UCSD-AML1 (cell line): ENCODE results near the gene RPL22.
"Not testable (repeated sequence)": the region's sequence is repeated elsewhere in the genome, so short reads cannot be mapped to it uniquely, and the experiment has no call there.

Source experiments
- DNase-seq: peaks from one replicate; lab custom pipeline; 2025; ENCODE audit not compliant: unreplicated experiment; lab: John Stamatoyannopoulos, UW

Gene RPL22

GRCh38 chr1:6234502-6235295 is 35.3 kb upstream of the RPL22 start:
- DNase-seq = no peak

DNA sequence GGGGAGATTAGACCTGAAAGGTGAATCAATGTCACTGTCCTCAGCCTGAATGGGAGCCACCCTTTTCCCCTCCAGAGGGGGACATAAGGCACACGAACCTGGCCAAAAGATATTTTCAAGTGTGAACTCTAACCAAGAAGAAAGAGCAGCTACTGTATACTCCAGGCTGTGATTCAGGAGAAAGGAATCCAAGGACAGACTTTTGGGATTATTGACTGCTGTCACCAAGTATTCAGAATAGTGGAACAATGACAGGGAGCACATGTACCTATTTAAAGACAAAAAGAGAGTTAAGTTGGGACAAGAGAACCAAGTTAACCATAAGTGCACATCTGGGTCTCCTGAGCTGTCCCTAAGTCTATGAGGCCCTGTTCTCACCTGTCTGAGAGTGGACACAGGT is 34.0 kb upstream of the RPL22 start:
- DNase-seq = no peak

GRCh38 chr1:6225651-6226050 is 26.3 kb upstream of the RPL22 start:
- DNase-seq = no peak

DNA sequence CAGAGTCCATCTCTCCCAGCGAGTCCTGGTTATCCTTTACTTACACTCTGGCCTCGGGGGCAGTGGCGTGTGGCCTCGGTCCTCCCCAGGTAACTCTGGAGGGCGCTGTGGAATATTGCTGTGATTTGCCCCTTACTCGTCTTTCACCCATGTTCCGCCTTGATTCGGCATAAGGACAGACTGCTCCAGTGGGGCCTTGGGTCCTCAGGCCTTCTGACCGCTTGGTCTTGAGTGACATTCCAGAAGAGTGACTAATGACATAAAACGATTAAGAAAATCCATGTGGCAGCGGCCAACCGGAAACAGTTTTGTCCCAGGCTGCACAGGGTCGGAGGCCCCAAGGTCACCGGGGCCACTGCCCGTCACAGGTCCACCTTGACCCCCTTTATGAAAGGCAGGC is 25.3 kb upstream of the RPL22 start:
- DNase-seq = no peak

DNA sequence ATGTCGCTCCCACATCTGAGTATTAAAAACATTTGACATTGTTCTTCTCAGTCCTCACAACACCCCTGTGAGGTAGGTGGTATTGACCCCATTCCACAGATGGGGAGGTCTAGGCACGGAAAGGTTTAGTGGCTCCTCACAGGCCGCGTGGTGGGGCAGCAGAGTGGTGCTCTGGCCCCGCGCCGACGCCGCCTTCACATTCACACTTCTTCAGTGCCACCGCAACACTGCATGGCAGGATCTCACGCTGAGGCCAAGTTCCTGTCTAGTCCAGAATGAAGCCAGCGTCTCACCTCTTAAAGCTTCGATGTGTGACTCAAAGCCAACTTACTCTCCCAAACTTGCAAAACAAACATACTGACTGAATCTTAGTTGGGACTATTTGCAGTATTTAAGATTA is 24.2 kb upstream of the RPL22 start:
- no peak for DNase-seq

DNA sequence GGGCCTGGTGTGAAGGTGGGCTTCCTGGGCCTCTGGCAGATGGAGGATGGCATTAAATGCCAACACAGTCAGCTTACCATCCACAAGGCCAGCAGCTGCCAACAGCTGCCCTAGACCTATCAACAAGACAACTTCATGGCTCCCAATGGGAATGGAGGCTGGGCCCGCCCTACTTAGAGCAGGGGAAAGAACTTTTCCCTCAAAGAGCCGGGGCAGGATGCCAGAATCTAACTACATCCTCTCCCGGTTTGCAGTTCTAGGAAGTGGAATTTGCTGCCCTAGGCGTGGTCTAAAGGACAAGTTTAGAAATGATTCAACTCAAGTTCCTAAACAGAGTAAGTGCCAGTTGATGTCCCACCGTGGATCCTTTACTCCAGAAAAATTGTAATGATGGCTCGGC is 23.2 kb upstream of the RPL22 start:
- DNase-seq = no peak

- DNase-seq = no peak
Observed at GRCh38 chr1:6221210-6221784, 21.9 kb upstream of the RPL22 start.

- no peak for DNase-seq
Observed at GRCh38 chr1:6220236-6220635, 20.8 kb upstream of the RPL22 start.

DNA sequence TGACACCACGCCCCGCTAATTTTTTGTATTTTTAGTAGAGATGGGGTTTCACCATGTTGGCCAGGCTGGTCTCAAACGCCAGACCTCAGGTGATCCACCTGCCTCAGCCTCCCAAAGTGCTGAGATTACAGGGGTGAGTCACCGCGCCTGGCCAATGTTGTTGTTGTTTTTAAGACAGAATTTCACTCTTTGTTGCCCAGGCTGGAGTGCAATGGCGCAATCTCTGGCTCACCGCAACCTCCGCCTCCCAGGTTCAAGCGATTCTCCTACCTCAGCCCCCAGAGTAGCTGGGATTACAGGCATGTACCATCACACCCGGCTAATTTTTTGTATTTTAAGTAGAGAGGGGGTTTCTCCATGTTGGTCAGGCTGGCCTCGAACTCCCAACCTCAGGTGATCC is 20.2 kb upstream of the RPL22 start:
- not testable (repeated sequence) for DNase-seq

DNA sequence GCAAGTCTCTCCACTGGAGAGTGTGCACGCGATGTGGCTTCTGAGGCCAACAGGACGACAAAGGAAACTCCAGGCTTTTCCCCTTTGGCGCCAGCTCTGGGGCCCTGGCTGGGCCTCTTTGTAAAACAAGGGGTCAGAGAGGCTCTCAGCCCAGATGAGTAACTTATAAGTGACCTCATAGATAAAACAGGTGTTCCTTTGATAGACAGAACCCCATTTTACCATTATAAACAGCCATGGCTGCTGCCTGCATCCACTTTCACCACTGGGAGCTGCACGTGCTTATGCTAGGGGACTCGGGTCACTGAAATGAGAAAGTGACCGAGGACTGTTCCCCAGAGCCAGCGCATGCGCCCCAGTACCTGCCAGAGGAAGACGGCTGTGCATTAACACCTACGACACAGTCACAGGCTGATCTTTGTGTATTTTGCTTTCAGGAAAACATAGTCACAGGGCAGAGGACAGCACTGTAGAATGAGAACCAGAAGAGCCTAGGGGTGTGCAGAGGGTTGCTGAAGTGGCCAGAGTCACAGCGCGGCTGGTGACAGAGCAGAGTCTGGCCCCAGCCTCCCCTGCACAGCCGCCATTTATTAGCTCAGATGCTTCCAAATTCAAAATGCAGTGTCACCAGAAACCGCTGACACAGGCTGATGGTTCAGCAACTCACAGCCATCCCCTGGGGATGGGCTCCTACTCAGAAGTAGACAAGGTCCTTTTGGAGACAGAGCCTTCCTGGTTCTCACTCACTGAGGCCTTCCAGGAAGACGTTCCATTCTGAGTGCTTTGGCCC is 19.2 kb upstream of the RPL22 start:
- DNase-seq = no peak

GRCh38 chr1:6212193-6212959 is 13.0 kb upstream of the RPL22 start:
- no peak for DNase-seq

GRCh38 chr1:6211731-6212130 is 12.3 kb upstream of the RPL22 start:
- DNase-seq = no peak

DNA sequence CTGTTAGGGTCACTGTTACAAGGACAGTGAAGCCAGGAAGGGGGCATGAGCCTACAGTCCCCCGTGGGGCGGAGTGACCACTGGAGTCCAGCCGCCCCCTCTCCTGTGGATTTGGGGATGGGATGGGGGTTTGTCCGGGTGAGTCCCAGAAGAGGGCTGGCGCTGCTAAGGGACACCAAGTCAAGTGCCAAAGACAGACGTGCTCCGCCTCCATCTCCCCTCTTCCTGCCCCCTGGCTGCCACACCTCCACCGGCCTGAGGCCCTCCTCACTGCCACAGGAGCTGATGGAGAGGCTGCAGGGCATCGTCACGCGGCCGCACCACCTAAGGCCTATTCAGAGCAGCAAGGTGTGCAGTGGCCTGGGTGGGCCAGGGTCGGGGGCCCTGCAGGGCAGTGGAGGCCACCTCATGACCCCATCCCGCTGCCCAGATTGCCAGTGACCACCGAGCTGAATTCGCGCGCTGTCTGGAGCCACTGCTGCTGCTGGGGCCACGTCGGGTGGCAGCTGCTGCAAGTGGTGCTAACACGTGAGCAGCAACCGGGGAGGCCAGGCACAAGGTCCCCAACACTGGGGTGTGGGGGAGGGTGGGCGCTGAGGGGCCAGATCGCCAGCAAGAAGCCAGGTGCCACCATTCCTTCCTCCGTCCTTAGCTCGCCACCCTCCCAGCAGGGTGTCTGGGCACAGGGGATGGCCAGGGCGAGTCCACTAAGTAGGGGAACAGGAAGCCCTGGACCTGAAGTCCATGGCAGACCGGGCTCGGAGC is 11.4 kb upstream of the RPL22 start:
- DNase-seq = no peak

DNA sequence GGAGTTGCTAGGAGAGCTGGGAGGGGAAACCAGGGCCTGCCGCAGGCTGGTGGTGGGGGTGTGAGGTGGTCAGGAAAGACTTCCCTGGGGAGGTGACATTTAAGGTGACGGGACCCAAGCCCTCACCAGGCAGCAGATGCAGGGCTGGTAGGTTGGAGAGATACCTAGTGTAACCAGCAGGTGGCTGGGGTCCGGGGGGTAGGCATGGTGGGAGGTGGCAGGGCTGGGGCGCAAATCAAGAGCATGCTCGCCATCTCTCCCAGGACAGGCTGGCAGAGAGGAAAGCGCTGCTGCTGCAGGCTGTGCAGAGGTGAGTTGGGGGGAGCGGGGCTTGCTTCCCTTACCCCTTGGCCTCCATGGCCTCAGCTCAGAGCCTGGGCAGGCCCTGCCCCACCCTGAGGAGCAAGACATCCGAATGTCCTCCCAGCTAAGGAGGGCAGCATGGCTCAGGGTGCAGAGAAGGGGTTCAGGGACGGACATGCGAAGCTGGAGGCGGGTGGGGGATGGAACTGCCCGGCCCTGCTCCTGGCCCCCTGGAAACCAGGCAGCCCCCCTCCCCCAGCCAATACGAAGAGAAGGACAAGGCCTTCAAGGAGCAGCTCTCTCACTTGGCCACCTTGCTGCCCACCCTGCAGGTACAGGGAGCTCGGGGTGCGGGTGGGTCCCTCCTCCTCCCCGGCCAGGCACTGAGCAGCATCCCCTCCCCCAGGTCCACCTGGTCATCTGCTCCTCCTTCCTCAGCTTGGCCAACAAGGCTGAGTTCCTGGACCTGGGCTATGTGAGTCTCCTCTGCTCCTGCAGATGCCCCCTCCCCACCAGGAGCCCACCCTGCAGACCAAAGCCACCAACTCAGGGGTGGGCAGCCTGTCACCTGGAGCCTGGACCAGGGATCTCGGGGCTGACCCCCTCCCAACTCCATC is 10.5 kb upstream of the RPL22 start:
- peak; percentile 50 for DNase-seq

- peak; percentile 70 for DNase-seq
Observed at GRCh38 chr1:6208723-6209660, 9.6 kb upstream of the RPL22 start.

- DNase-seq = no peak
Observed at GRCh38 chr1:6207921-6208320, 8.5 kb upstream of the RPL22 start.

- DNase-seq = no peak
Observed at GRCh38 chr1:6207075-6207885, 7.9 kb upstream of the RPL22 start.

GRCh38 chr1:6206520-6206855 is 7.1 kb upstream of the RPL22 start:
- DNase-seq = no peak
